K562 (cell line): ENCODE measurements around the gene CCNB1IP1. TPM values are rescaled to one million over a fixed set of nuclear protein-coding genes. Genes with fewer than 3 reads are reported as not detected.

ENCODE experiments used
- ARHGAP35 ChIP-seq: fragments of 450-650 bp; IDR thresholded peaks from 2 replicates; pipeline ENCODE4 v1.6.1; 2018; ENCODE audit not compliant: partially characterized antibody
- BACH1 ChIP-seq: fragments of 200-800 bp; sonication (Bioruptor generic); IDR thresholded peaks from 2 replicates; pipeline ENCODE4 v1.6.1; 2016; ENCODE audit warnings: missing genetic modification characterization, missing compliant biosample characterization
- BRD4 ChIP-seq: fragments of 200-600 bp; sonication (generic); IDR thresholded peaks from 2 replicates; pipeline ENCODE4 v1.6.1; 2017; ENCODE audit warnings: inconsistent platforms
- CHAMP1 ChIP-seq: fragments of 450-650 bp; IDR thresholded peaks from 2 replicates; pipeline ENCODE4 v1.6.1; 2016; ENCODE audit warnings: mild to moderate bottlenecking
- FOXP4 ChIP-seq: sonication (generic); formaldehyde crosslinking; IDR thresholded peaks from 2 replicates; pipeline ENCODE4 v1.8.0; 2022; ENCODE audit warnings: mild to moderate bottlenecking, missing genetic modification reagents, borderline replicate concordance
- GABPA ChIP-seq: fragments of 200-800 bp; sonication (Bioruptor generic); conservative IDR thresholded peaks from 2 replicates; pipeline ENCODE4 v1.6.1; 2016; ENCODE audit warnings: low read depth, missing genetic modification characterization, missing compliant biosample characterization
- GTF2F1 ChIP-seq: IDR thresholded peaks from 2 replicates; pipeline ENCODE4 v1.6.1; 2011; ENCODE audit warnings: low read depth, low read length, improper control_type of control experiment
- ID3 ChIP-seq, 2 experiments: fragments of 250-450 bp in 1 of 2; fragments of 450-650 bp in 1 of 2; sonication (Bioruptor Pico) in 1 of 2; IDR thresholded peaks; 2 replicates each; pipeline versions ENCODE4 v1.6.1 to v1.8.0; 2016 to 2021; ENCODE audit warnings: mild to moderate bottlenecking in 2 of 2, moderate library complexity in 2 of 2, missing compliant biosample characterization in 1 of 2, missing genetic modification characterization in 1 of 2
- ILK ChIP-seq: fragments of 450-650 bp; IDR thresholded peaks from 2 replicates; pipeline ENCODE4 v1.6.1; 2016; ENCODE audit warnings: missing genetic modification characterization, low read depth, mild to moderate bottlenecking, missing compliant biosample characterization, moderate library complexity, borderline replicate concordance
- KAT2B ChIP-seq: IDR thresholded peaks from one replicate; pipeline ENCODE4 v1.6.1; 2012; ENCODE audit warnings: low read depth, mild to moderate bottlenecking, control low read depth, inconsistent platforms, low read length, moderate library complexity
- NR2C1 ChIP-seq, 2 experiments: fragments of 450-650 bp; IDR thresholded peaks; 2 replicates each; pipeline ENCODE4 v1.6.1; 2017; ENCODE audit warnings: mild to moderate bottlenecking in 2 of 2, antibody characterized with exemption in 1 of 2, inconsistent platforms in 1 of 2, missing compliant biosample characterization in 1 of 2, missing genetic modification characterization in 1 of 2
- PRPF4 ChIP-seq: fragments of 200-400 bp; formaldehyde crosslinking; IDR thresholded peaks from one replicate; pipeline ENCODE4 v1.6.1; 2017; ENCODE audit warnings: low read length, low read depth, mild to moderate bottlenecking; ENCODE audit not compliant: insufficient read depth, poor library complexity, severe bottlenecking
- SMC3 ChIP-seq: conservative IDR thresholded peaks from 2 replicates; pipeline ENCODE4 v1.6.1; 2011; ENCODE audit warnings: low read depth, low read length, improper control_type of control experiment; ENCODE audit not compliant: insufficient read depth
- SRSF3 ChIP-seq: fragments of 200-400 bp; formaldehyde crosslinking; IDR thresholded peaks from 2 replicates; pipeline ENCODE4 v1.6.1; 2016; ENCODE audit warnings: mild to moderate bottlenecking, low read length, moderate library complexity; ENCODE audit not compliant: insufficient read depth
- U2AF1 ChIP-seq: fragments of 200-400 bp; formaldehyde crosslinking; optimal IDR thresholded peaks from 2 replicates; pipeline ENCODE3; 2017; ENCODE audit warnings: mild to moderate bottlenecking, low read depth, low read length, moderate library complexity
- USF2 ChIP-seq: sonication (generic); formaldehyde crosslinking; IDR thresholded peaks from 2 replicates; pipeline ENCODE4 v1.5.0; 2020; ENCODE audit warnings: missing genetic modification reagents
- ZBTB17 ChIP-seq: fragments of 450-650 bp; formaldehyde crosslinking; IDR thresholded peaks from 2 replicates; pipeline ENCODE4 v1.4.0; 2020; ENCODE audit warnings: mild to moderate bottlenecking
- ZBTB34 ChIP-seq: fragments of 250-450 bp; sonication (Bioruptor Pico); IDR thresholded peaks from 2 replicates; pipeline ENCODE4 v1.8.0; 2021; ENCODE audit warnings: mild to moderate bottlenecking, moderate library complexity
- ZNF239 ChIP-seq: fragments of 250-450 bp; sonication (Bioruptor Pico); IDR thresholded peaks from 2 replicates; pipeline ENCODE4 v1.4.0; 2020; ENCODE audit warnings: mild to moderate bottlenecking
- ZNF408 ChIP-seq: fragments of 250-450 bp; sonication (Bioruptor Pico); IDR thresholded peaks from 2 replicates; pipeline ENCODE4 v1.4.0; 2020; ENCODE audit warnings: low read depth, mild to moderate bottlenecking, moderate library complexity
- ZNF445 ChIP-seq: fragments of 250-450 bp; sonication (Bioruptor Pico); IDR thresholded peaks from 2 replicates; pipeline ENCODE4 v1.4.0; 2020; ENCODE audit warnings: low read depth, mild to moderate bottlenecking, moderate library complexity
- polyA plus RNA-seq, 8 experiments: library from polyadenylated mRNA; depleted of rRNA in 4 of 8; stranded (reverse) in 5 of 8; unstranded in 3 of 8; fragments of >200 nt; fragmentation: Nextera tagmentation in 2 of 8; fragmentation: Illumina TruSeq in 1 of 8; extraction: Ambion mirVana in 2 of 8; extraction: Trizol in 1 of 8; gene quantifications; 2 replicates each; pipeline versions ENCODE4 v1.2.1 to v1.2.3, GENCODE V29; 2011 to 2014; ENCODE audit warnings: inconsistent platforms in 1 of 8, missing spikeins in 1 of 8
- total RNA-seq, 7 experiments: library from RNA; depleted of rRNA in 6 of 7; stranded (reverse); fragments of >200 nt in 6 of 7; fragmentation: Illumina TruSeq in 2 of 7; extraction: Trizol in 2 of 7; gene quantifications; 2 replicates each; pipeline versions ENCODE4 v1.2.1 to v1.2.3, GENCODE V29; 2011 to 2021; ENCODE audit warnings: low replicate concordance in 1 of 7

Gene CCNB1IP1
- total and polyA plus RNA-seq, 9 of the 15 experiments (the other 6 are each of a cell fraction or from before 2014, with no cell fraction given) = 51.8 to 152 (median 81.0) TPM

GRCh38 chr14:20262642-20263128, 70.4 kb downstream of the CCNB1IP1 start (continued):
- TF ChIP-seq CHAMP1 = no peak
- no peak for TF ChIP-seq ID3 (CRISPR knock-in tag; IDR thresholded peaks at IDR 0.05)
- 0 out of 2 replicates have a peak, but pooled peaks have one; percentile 61 for TF ChIP-seq ID3 (tag; IDR thresholded peaks at IDR 0.05)
- TF ChIP-seq ZNF408 (CRISPR knock-in tag) = no peak
- no peak for TF ChIP-seq ILK
- no peak for TF ChIP-seq BRD4
- no peak for TF ChIP-seq GTF2F1
- no peak for TF ChIP-seq SMC3
- no peak for TF ChIP-seq ZBTB34 (CRISPR knock-in tag)
- TF ChIP-seq NR2C1 (IDR thresholded peaks at IDR 0.05) = no peak
- TF ChIP-seq NR2C1 (tag; IDR thresholded peaks at IDR 0.05) = peak; percentile 38; the same call in 1 of the 2 replicates
- TF ChIP-seq FOXP4 (CRISPR knock-in tag) = no peak
- no peak for TF ChIP-seq USF2 (CRISPR knock-in tag)
- TF ChIP-seq BACH1 = no peak; the same call in 1 of the 2 replicates
- no peak for TF ChIP-seq ZNF445 (CRISPR knock-in tag)
- no peak for TF ChIP-seq GABPA (tag)
- TF ChIP-seq ZNF239 (CRISPR knock-in tag) = no peak
- TF ChIP-seq KAT2B = no peak
- no peak for TF ChIP-seq ZBTB17 (CRISPR knock-in tag)
- TF ChIP-seq PRPF4 = no peak
- TF ChIP-seq ARHGAP35 = no peak
- TF ChIP-seq U2AF1 = no peak
- TF ChIP-seq SRSF3 = no peak
